Stimulated activated CD8-positive, alpha-beta memory T cell treated with anti-CD3 and anti-CD28 coated beads, Interleukin-12 subunit alpha, Interleukin-12 subunit beta, amount 100 ng/mL, for 1 hour (primary cell): ENCODE results near the gene PCDH15.

Experiments
- DNase-seq: peaks from one replicate; pipeline ENCODE4 v3.0.0-alpha.2; 2020; ENCODE audit warnings: low read depth

The PCDH15 gene

DNA sequence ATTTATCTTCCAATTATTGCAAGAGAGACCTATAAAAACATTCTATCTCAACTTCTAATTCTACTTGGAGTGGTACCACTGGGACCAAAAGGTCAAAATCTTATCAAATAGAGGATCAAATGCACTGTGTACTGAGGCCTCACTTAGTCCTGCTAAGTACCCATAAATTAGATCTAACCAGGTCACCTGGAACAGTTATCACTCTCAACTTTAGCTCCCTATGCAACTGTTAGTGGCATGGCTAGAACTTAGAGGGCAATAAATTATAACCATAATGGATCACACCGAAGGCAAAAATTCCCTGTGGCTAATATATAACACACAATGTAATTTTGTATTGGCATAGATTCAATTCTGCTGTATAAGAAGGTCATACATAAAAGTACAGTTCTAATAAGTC is 428.9 kb downstream of the PCDH15 start:
- no peak for DNase-seq

DNA sequence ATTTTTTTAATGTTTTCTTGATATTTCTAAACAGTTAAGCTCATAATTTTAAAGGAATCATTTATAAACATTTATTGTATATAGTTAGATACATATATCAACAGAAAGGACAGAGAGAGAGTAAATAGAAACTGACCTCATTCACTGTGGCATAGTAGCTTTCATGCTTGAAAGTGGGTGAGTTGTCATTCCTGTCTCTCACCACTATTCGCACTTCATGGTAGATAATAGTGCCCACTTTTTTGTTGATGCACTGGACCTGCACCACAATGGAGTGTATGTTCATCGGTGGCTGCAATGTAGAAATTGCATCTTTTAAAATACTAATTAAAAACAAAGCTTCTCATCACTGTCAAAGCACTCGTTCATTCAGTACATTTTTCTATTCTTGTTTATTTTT is 432.0 kb downstream of the PCDH15 start:
- DNase-seq: no peak

DNA sequence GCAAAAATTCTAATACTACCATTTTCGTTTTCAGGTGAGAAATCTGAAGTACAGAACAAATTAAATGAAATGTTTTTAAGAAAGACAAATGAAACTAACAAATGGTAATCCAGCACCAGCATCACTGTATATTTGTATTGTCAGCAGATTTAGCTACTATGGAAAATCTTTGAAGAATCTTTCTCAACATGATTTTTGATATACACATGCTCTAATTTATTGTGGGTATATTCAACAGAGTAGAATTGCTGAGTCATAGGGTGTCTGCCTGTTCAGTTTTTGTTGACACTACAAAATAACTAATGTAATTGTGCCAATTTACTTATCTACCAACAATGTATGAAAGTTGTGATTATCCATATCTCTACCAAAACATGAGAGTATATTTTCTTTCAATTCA is 437.6 kb downstream of the PCDH15 start:
- no peak for DNase-seq

DNA sequence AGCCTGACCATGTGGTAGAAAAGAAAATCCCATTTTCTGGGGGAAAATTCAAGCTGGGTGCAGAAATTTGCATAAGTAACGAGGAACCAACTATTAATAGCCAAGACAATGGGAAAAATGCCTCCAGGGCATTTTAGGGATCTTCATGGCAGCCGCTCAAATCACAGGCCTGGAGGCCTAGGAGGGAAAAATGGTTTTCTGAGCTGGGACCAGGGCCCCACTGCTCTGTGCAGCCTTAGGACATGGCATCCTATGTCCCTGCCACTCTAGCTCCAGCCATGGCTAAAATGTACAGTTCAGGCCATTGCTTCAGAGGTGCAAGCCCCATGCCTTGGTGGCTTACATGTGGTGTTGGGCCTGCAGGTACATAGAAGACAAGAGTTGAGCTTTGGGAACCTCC is 459.0 kb downstream of the PCDH15 start:
- no peak for DNase-seq

DNA sequence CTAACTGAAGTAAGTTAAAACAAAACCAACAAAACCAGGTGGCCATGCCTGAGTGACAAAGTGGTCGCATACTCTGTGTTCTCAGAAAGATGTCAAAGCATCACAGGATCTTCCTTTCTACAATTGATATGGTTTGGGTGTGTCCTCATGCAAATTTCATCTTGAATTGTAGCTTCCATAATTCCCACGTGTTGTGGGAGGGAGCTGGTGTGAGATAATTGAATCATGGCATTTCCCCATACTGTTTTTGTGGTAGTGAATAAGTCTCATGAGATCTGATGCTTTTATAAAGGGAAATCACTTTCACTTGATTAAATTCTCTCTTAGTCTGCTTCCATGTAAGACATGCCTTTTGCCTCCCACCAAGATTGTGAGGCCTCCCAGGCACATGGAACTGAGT is 465.7 kb downstream of the PCDH15 start:
- DNase-seq: no peak

DNA sequence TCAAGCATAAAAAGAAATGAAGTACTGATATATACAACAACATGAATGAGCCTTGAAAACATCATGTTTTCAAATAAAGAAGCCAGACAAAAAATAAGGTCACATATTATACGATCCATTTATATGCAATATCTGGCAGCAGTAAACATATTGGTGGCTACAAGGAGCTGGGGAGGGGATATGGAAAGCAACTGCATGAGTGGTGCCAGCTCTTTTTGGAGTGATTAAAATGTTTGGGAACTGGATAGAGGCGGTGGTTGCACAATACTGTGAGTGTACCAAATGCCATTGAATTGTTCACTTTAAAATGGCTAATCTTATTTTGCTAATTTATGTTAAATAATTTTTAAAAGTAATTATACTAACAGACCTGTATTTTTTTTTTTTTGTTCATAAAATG is 481.7 kb downstream of the PCDH15 start:
- no peak for DNase-seq

DNA sequence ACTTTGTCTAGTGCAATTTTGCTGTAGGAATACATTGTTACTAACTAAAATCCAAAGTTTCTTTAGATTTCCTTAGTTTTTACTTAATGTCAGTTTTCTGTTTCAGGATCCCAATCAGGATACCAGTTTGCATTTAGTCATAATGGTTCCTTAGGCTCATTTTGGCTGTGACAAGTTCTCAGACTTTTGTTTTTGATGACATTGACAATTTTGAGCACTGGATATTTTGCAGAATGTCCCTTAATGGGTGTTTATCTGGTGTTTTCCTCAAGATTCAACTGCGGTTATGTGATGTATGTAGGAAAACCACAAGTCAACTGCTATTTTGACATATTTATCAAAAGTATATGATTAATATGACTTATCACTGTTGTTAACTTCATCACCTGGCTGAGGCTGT is 482.6 kb downstream of the PCDH15 start:
- no peak for DNase-seq

DNA sequence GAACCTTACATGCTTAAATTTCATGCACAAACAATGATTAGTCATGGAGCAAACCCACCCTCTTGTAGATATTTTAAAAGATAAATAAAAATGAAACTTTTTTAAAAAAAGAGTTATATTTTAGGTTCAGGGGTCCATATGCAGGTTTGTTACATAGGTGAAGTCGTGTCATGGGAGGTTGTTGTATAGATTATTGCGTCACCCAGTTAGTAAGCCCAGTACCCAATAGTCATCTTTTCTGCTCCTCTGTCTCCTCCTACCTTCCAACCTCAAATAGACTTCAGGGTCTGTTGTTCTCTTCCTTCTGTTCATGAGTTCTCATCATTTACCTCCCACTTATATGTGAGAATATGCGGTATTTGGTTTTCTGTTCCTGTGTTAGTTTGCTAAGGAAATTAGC is 486.6 kb downstream of the PCDH15 start:
- no peak for DNase-seq

DNA sequence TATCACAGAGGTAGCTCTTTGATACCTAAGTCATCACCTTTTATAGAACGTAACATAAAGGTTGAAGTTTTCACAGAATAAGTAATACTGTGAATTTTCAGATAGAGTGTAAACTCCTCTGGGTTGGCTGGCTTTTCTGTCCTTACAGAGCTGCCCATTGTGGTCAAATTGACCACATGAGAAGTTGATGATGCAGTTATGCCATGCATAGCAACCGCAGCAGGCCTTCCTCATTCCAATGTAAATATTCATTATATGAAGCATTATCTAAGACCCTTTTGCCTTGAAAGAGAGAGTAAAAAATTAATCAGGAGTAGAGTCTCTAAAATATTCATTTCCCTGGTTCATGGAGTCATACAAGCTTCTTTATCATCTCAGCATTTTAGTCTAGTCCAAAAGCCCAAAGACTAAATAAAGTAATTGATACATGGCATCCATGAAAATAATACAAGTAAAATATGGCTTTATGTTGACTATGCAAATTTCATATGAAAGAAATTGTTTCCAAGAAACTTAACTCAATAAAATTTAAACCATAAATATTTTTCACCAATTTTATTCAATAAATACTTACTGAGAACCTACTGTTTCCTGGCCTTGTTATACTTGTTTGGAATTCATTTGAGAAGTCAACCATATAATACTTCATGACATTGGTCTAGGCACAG is 516.4 kb downstream of the PCDH15 start:
- DNase-seq: no peak

DNA sequence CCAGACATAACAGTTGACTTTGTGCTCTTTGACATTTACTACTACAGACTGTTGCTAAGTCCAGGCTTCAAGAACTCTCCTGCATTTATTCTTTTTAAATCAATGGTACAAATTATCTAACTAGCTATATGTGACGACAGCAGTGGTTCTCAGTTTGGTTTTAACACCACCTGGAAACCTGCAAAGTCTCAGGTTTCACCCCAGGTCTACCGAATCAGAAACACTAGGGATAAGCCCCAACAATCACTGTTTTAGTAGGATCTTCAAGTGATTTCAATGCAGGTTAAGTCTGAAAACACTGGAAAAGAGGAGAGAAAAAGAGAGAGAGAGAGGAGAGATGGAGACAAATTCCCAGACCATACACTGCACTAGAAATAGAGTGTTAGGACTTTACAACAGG is 519.0 kb downstream of the PCDH15 start:
- no peak for DNase-seq

DNA sequence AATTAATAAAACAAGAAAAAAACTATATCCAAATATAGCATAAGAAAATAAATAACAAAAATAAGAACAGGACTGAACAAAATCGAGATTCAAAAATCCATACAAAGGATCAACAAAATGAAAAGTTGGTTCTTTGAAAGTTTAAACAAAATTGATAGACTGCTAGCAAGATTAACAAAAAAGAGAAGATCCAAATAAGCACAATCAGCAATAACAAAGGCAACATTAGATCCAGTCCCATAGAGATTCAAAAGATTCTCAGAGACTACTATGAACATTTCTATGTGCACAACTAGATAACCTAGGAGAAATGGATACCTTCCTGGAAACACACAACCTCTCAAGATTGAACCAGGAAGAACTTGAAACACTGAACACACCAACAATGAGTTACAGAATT is 534.6 kb downstream of the PCDH15 start:
- DNase-seq: no peak

DNA sequence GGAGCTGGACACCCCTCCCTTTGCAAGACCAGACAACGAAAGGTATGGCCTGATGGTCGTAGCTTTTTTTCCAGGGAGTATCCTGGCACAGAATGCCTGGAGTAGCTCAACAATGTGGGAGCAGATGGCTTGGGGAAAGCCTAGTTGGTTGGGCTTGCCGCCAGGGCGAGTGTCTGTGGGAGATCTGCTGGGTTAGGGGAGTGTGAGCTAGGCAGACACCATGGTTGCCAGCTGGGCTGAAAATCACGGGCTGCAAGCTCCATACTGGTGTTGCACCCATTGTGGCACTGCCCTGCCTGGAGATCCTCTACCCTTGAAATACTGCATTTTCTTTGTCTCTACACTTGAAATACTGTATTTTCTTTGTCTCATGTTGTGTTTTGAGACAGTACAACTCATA is 538.3 kb downstream of the PCDH15 start:
- DNase-seq: no peak

DNA sequence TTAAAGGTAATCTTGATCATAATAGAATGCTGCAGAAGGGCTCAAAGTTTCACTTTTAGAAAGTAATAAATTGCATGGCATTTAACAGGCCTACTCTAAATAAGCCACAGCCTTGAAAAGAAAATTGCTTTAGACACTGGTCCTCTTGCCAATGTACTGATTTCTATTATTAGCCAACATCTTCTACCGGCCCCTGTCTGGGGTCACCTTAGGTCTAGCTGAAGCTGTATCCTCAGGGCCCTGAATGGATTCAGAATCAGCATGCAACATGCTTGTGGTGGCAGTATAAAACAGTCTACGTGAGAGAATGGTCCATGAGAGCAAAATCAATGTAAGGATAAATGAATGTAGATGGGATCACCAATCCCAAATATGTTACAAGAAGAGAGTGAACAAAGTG is 541.9 kb downstream of the PCDH15 start:
- DNase-seq: no peak

DNA sequence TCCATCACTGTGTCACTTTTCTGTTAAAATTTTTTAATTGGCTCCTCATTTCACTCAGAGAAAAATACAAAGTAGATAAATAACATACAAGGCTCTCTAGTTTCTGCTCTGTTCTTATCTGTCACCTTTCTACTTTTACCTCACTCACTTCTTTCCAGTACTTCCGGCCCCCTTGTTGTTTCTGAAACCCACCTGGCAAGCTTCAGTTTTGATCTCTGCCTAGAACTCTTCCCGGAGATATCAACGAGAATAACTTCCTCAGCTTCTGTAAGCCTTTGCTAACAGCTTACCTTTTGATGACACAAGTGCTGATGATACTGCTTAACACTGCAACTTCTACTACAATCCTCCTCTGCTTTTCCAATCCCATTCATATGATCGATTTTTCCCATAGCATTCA is 566.2 kb downstream of the PCDH15 start:
- DNase-seq: no peak

DNA sequence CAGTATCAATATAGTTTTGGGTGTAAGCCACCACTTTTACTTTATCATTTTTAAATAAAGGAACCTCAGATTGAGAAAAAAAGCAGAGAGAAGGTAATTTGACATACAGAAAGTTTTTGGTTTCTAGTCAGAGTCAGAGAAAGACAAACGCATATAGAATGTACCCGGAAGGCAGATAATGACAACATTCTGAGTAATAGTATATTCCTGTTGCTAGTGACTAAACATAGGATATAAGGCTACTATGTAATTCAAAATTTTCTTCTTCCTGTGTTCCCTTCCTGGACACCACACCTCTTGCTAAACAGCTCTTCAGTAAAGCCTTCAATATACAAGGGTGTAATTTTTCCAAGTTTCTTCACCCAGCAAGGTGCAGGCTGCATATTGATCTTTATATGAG is 597.6 kb downstream of the PCDH15 start:
- no peak for DNase-seq

DNA sequence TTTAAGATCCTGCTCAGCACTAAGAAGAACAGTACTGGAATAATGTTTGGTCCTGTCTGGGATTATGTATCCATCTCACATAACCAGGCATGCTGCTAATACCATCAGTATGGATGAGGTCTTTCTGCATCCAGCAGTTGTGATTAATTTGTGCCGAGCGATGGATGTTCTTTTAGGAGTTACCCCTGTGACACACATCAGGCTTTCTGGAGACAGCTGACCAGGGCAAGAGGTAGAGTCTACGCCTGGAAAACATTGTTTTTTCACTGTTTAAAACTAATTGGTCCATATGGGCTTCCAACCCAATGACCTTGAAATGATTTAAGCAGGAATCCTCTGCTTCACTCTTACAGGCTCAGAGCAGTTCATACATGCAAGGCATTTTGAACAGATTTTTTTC is 603.0 kb downstream of the PCDH15 start:
- no peak for DNase-seq

DNA sequence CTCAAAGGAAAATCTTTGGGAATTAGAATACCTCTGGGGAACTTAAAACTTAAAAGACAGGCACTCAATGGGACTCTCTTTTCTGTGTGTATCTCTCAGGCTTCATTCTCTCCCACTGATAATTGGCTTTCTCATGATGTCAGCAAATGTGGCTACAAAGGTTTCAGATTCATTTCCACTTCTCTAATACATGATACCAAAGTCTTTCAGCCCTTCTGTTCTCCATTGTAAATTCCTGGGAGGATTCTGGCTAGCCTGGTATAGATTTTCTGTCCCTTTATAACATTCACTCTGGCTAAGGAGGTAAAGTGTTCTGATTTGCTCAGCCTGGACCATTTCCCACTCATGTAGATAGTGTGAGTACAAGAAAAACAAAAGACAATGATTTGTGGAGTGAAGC is 606.2 kb downstream of the PCDH15 start:
- DNase-seq: no peak

DNA sequence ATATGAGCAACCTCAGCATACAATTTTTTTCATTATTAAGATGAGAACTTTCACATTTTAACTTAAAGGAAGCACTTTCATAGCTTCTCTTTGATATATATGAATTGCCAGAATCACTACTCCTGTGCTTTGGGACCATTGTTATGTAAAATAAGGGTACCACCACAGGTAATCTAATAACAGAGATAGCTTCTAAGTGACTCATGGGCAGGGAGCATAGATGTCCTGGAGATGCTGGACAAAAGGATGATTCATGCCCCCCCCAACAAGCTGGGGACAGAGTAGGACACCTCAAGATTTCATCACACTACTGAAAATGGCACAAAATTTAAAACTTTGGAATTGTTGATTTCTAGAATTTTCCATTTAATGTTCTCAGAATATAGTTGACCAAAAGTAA is 641.1 kb downstream of the PCDH15 start:
- DNase-seq: no peak

DNA sequence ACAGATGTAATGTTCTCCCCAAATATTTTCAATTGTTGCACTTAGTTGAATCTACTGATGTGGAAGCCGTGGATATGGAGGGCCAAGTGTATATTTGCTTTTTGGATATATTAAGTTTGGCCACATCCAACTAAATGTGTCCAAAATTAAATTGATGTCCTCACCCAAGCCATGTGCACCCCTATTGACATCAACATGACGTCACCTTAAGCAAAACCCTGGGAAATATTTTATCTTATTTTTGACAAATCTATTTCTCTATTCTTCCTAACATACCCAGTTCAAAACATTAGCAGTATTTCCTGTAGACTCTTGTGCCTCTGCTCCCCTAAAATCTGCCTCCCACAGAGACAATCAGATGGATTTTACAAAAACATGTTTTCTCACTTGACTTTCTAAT is 652.5 kb downstream of the PCDH15 start:
- no peak for DNase-seq

DNA sequence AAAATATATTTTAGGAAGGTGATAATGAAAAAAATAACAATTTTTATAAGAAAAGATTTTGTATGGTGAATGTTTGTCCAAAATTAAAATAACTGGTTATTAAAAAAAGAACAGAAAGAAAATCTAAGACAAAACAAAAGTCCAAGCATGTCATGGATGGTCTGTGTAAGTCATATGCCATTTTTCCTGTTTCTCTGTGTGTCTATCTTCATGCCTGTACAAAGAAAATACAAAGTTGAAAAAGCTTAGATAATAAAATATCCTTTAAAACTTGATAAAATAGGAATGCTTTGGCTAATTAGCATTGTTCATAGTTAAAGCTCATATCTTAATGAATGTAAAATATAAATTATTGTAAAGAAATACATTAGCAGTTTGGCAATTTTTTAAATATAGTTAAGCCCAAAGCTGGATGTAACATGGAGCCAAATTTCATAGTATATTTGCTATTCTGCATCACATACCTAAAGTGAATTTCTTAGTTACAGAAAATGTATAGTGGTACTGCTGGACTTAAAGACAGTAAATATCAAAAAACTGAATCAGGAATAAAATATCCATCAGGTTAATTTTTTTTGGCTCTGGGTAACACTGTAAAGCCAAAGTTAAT is 661.1 kb downstream of the PCDH15 start:
- DNase-seq: no peak

DNA sequence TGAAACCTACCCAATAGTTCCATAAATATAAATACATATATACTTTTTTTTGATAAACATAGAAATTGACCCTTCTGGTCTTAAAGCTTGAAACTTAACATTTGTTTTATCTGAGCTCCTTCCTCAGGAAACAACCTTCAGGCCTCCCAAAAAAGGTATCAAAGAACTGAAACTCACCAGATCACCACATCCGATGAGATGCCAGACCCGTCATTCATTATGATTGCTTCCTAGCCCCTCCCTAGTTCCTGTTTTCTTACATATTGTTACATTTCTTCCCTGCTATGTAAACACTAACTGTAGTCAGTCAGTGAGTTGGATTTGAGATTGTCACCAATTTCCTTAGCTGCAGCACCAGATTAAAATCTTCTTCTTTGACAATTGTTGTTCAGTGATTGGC is 663.6 kb downstream of the PCDH15 start:
- DNase-seq: no peak

DNA sequence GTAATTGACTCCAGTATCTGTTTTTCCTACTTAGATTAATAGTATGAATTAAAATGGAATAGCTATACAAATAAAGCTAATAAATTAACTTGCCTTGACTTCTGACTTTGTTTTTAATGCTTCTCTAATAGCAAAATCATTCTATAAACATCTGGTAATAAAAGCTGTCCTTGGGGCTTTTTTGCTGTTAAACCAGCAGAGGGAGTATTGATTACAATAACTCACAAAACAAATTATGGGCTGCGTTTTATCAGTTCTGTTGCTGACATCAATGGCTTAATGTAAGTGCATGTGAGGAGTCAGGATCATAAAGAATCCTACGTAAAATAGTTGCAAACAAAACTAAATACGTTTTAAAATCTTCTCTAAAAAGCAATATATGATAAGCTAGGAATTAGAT is 667.8 kb downstream of the PCDH15 start:
- DNase-seq: no peak

DNA sequence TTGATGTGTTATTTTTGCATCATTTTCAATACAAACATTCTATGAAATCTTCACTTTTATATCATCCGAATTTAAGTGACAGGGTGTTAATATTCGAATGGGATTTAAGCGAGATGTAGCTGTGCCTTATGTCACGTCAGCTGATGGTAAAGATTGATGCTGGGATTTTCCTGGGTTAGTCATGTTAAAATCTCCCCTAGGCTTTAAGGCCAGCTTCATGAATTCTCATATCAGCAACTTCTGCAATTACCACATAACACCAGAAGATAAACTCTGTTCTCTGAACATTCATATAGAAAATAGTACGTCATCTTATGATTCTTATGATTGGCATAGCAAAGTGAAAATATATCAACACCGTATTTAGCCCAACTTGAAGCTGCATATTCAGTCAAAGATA is 669.2 kb downstream of the PCDH15 start:
- DNase-seq: no peak

DNA sequence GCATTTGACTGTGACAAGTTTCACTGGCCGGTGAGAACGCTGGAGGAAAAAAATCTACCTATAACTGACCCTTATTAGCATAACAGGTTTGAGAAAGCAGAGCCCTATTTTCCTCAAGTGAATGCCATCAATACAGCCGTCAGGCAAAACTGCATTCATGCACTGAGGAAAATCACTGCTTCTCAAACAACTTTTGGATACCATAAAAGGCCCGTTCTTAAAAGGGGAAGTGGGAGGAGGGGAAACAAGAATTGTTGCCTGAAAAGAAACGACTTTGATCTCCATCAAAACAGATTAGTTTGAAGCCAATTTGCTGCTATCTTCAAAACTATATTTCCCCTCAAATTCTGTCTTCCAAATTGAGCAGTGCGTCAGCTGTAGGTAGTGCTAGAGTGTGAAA is 670.6 kb downstream of the PCDH15 start:
- no peak for DNase-seq
